Activated T-helper 1 cell treated with anti-CD3 and anti-CD28 coated beads, Interleukin-12 subunit alpha, Interleukin-12 subunit beta, Interleukin-2, Interleukin-4 antibody, amounts not matched to agents 30 ng/mL and 10 ng/mL and 1 ng/mL, durations not matched to agents 14 hours and 24 hours and 36 hours (primary cell): Measurements from ENCODE around the gene NOX4. TPM values are rescaled to one million over a fixed set of nuclear protein-coding genes. Genes with fewer than 3 reads are reported as not detected.
"Not testable (repeated sequence)": the region's sequence is repeated elsewhere in the genome, so short reads cannot be mapped to it uniquely, and the experiment has no call there.

Source experiments
- DNase-seq: peaks from one replicate; pipeline ENCODE4 v3.0.0; 2021; ENCODE audit warnings: low spot score
- H3K27ac Mint-ChIP-seq: one replicate; pipeline ENCODE4 v1.8.0; 2021; ENCODE audit warnings: mild to moderate bottlenecking, mixed read lengths
- H3K27me3 Mint-ChIP-seq: one replicate; pipeline ENCODE4 v1.8.0; 2022; ENCODE audit warnings: mild to moderate bottlenecking, moderate library complexity, mixed read lengths; ENCODE audit not compliant: insufficient read depth
- H3K36me3 Mint-ChIP-seq: one replicate; pipeline ENCODE4 v1.8.0; 2021; ENCODE audit warnings: low read depth, mixed read lengths
- H3K4me1 Mint-ChIP-seq: one replicate; pipeline ENCODE4 v1.8.0; 2021; ENCODE audit warnings: low read depth, mixed read lengths
- H3K4me3 Mint-ChIP-seq: one replicate; pipeline ENCODE4 v1.8.0; 2021; ENCODE audit warnings: mild to moderate bottlenecking, moderate library complexity, mixed read lengths
- H3K9me3 Mint-ChIP-seq: one replicate; pipeline ENCODE4 v1.8.0; 2021; ENCODE audit warnings: mixed read lengths
- intact Hi-C: fragments of 100-400 bp; cut with micrococcal nuclease; formaldehyde crosslinking; loops from one replicate; pipeline ENCODE4 v1.15.1; 2024
- total RNA-seq: library from RNA; stranded (reverse); gene quantifications from 2 replicates; pipeline ENCODE4 v1.2.3, GENCODE V29; 2022

NOX4 gene
- total RNA-seq, 1 donor from 2014 or later: not detected

- H3K36me3 Mint-ChIP-seq, H3K4me1 Mint-ChIP-seq, intact Hi-C loops, H3K27ac Mint-ChIP-seq, H3K27me3 Mint-ChIP-seq, DNase-seq, H3K9me3 Mint-ChIP-seq, H3K4me3 Mint-ChIP-seq: not testable (repeated sequence)
Observed at GRCh38 chr11:89354513-89354912, 136.7 kb downstream of the NOX4 start.

DNA sequence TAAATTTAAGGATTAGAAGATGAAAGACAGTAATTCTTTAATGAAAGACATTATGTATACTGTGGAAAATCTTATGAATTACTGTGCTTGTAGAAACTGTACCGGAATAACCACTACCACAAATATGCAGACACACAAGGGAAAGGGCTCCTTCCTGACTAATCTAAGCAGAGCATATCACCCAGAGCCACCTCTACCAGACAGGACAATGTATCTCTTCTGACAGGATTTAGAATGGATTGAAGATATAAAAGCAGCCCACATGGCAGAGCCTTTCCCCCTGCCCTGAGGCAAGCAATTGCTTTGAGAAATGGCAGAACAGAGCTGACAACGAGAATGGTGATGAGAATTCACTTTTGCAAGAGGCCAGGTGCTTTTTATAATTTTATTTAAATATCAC, 144.1 kb downstream of the NOX4 start:
- H3K36me3 Mint-ChIP-seq: no peaks in the 10 kb centered on the region
- no peak for DNase-seq
- no peaks in the 10 kb centered on the region for H3K4me1 Mint-ChIP-seq

GRCh38 chr11:89346601-89347000, 144.6 kb downstream of the NOX4 start:
- peaks cover 2% of the 10 kb centered on the region for H3K27me3 Mint-ChIP-seq
- H3K4me3 Mint-ChIP-seq: no peak overlapping the region
- intact Hi-C loops: no loop called here
- DNase-seq: no peak
- no peaks in the 10 kb centered on the region for H3K4me1 Mint-ChIP-seq
- no peak overlapping the region for H3K27ac Mint-ChIP-seq
- H3K9me3 Mint-ChIP-seq: no peaks in the 10 kb centered on the region
- no peaks in the 10 kb centered on the region for H3K36me3 Mint-ChIP-seq

More for the DNA sequence above, 144.1 kb downstream of the NOX4 start:
- H3K27me3 Mint-ChIP-seq: peaks cover 2% of the 10 kb centered on the region
- no peak overlapping the region for H3K4me3 Mint-ChIP-seq
- intact Hi-C loops: no loop called here
- no peaks in the 10 kb centered on the region for H3K9me3 Mint-ChIP-seq
- no peak overlapping the region for H3K27ac Mint-ChIP-seq

GRCh38 chr11:89342880-89343572, 148.1 kb downstream of the NOX4 start:
- intact Hi-C loops, DNase-seq, H3K36me3 Mint-ChIP-seq, H3K4me1 Mint-ChIP-seq, H3K27me3 Mint-ChIP-seq, H3K9me3 Mint-ChIP-seq, H3K4me3 Mint-ChIP-seq, H3K27ac Mint-ChIP-seq: not testable (repeated sequence)

GRCh38 chr11:89340450-89340849, 150.7 kb downstream of the NOX4 start:
- DNase-seq, H3K4me1 Mint-ChIP-seq, intact Hi-C loops, H3K9me3 Mint-ChIP-seq, H3K36me3 Mint-ChIP-seq, H3K4me3 Mint-ChIP-seq, H3K27me3 Mint-ChIP-seq, H3K27ac Mint-ChIP-seq: not testable (repeated sequence)

DNA sequence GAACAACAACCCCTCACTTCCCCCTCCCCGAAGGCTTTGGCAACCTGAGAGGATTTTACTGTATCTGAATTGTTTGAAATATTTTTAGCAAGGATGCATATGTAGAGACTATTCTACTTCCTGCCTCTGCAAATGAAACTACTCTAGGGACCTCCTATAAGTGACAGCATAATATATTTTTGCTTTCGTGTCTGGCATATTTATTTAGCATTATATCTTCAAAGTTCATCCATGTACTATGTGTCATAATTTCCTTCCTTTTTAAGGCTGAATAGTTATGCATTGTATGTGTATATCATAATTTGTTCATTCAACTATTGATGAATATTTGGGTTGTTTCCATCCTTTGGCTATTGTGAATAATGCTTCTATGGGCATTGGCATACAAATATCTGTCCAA, 153.1 kb downstream of the NOX4 start:
- H3K27me3 Mint-ChIP-seq, H3K36me3 Mint-ChIP-seq, H3K4me1 Mint-ChIP-seq, H3K9me3 Mint-ChIP-seq, H3K4me3 Mint-ChIP-seq, intact Hi-C loops, H3K27ac Mint-ChIP-seq, DNase-seq: not testable (repeated sequence)

DNA sequence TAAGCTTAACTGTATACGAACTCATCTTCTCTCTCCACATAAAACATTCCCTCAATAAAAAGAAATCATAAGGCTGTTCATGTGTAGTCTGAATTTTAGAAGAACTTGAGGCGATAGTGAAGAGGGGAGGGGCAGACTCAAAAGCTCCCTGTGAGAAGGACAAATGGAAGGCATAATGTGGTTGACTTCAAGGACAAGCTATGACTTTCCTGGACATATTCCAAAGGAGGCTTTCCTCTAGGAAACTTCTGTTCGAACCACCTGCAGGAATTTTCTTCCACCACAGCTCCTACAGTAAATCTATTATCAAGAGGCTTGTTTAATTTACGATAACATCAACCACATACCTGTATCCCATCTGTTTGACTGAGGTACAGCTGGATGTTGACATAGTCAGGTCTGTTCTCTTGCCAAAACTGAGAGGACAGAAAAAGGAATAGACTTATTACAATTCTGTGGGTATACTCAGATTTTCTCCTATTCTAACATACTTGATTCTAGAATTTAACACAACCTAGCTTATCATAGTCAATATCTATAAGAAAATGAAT, 154.0 kb downstream of the NOX4 start:
- H3K9me3 Mint-ChIP-seq, H3K27me3 Mint-ChIP-seq, H3K4me3 Mint-ChIP-seq, H3K36me3 Mint-ChIP-seq, H3K27ac Mint-ChIP-seq, H3K4me1 Mint-ChIP-seq, intact Hi-C loops, DNase-seq: not testable (repeated sequence)

DNA sequence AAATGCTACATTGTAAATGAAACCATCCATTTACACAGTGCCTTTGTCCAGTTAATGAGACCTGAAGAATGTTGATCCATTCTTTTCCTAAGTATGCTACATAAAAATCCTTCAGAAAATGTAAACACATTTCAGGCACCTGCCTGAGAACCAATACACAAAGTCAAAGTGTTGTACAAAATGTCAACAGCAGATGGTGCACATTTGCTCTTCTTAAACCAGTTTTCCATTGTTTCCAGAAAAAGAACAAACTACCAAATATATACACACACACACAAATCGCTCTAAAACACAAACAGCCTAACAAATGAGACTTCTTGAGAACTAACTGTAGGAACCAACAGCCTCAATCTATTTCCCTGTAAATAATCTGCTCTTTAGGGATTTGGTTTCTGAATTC, 157.5 kb downstream of the NOX4 start:
- H3K27me3 Mint-ChIP-seq, intact Hi-C loops, H3K4me3 Mint-ChIP-seq, H3K27ac Mint-ChIP-seq, H3K9me3 Mint-ChIP-seq, H3K36me3 Mint-ChIP-seq, H3K4me1 Mint-ChIP-seq, DNase-seq: not testable (repeated sequence)

GRCh38 chr11:89331940-89332339, 159.2 kb downstream of the NOX4 start:
- H3K27ac Mint-ChIP-seq, H3K36me3 Mint-ChIP-seq, DNase-seq, H3K9me3 Mint-ChIP-seq, H3K4me3 Mint-ChIP-seq, intact Hi-C loops, H3K27me3 Mint-ChIP-seq, H3K4me1 Mint-ChIP-seq: not testable (repeated sequence)

DNA sequence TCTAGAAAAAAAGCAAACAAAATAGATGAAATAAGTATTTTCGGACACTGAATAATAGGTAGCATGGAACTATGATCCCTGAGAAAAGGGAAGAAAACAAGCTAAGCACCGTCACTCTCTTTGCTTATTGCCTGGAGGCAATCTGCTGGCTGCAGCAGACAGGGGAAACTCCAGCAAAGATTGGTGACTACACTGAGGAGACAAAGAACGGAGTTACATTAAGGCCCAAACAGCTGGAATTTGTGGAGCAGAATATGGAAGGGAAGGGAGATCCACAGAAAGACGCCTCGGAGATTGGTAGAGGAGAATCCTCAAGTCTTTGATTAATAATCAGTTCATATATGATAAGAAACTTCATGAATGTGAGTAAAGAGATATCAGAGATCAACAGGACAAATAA, 163.3 kb downstream of the NOX4 start:
- Mint-ChIP-seq H3K9me3 (no peaks in the 10 kb centered on the region), H3K27me3 (no peaks in the 10 kb centered on the region), H3K4me1 (no peaks in the 10 kb centered on the region), H3K27ac (no peak overlapping the region), H3K36me3 (no peaks in the 10 kb centered on the region), H3K4me3 (no peak overlapping the region)
- no peak for DNase-seq
- intact Hi-C loops: no loop called here

DNA sequence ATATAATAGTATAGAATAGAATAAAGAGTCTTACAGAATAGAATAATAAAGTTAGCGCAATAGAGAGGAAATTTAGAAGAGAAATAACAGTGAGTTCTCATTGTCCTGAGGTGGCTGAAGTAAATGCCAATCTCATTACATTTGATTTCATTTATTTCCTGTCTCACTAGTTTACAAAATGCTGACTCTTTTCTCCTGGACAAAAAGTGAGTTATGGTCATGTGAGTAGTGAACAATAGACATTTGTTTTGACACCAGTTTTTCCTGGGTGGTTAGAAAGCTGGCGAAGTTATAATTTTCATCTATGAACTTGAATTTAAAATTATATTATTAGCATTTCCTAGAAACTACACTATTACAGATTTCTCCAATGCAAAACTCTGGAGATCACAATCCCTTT, 169.8 kb downstream of the NOX4 start:
- H3K36me3 Mint-ChIP-seq: no peaks in the 10 kb centered on the region
- no peaks in the 10 kb centered on the region for H3K9me3 Mint-ChIP-seq
- H3K27ac Mint-ChIP-seq: no peak overlapping the region
- intact Hi-C loops: no loop called here
- no peaks in the 10 kb centered on the region for H3K27me3 Mint-ChIP-seq
- no peak for DNase-seq
- no peaks in the 10 kb centered on the region for H3K4me1 Mint-ChIP-seq
- no peak overlapping the region for H3K4me3 Mint-ChIP-seq

DNA sequence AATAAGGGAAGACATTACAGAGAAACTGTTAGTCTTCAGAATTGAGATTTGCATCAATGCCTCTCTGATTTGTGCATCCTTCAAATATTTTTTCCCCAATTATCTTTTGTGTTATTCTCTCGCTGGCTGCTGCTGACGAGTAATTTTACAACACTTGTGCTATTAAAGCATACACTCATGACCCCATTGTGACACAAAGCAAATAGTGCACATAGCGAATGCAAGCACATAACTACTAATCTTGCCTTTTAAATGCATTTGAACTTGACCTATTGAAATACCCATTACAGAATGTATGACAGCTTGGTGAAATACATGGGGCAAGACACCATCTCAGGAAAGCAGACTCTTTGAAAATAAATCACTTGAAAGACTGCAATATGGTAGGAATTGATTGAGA, 180.6 kb downstream of the NOX4 start:
- H3K4me3 Mint-ChIP-seq, H3K27me3 Mint-ChIP-seq, H3K9me3 Mint-ChIP-seq, H3K36me3 Mint-ChIP-seq, H3K27ac Mint-ChIP-seq, DNase-seq, H3K4me1 Mint-ChIP-seq, intact Hi-C loops: not testable (repeated sequence)

DNA sequence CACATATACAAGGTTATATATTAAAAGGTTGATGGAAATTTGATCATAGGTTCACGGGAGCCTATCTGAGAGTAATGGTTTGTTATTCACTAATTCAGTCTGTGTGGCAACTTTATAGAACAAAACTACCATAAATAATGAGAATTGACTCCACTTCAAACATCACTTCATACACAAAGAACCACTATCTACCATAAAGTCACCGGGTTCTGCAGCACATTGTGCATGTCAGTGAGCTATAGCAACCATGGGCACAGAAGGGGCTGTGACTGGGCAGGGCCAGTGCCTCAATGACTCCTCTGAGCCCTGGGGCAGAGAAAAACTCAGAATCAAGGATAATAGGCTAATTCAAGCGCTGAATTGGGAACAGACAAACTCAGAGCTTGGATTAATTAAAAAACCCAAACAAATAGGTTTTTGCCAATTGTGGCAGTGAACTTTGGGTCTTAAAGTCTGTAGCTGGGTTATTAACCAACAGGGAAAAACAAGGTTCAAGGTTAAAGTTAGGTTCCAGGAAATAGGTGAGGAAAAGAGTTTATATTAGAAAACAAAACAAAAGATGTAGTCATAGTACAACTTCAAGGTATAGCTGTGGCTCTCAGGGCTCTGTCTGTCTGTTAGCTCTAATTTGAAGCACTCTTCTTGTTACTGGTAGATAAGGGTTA, 181.7 kb downstream of the NOX4 start:
- H3K27me3 Mint-ChIP-seq, intact Hi-C loops, DNase-seq, H3K27ac Mint-ChIP-seq, H3K4me3 Mint-ChIP-seq, H3K9me3 Mint-ChIP-seq, H3K36me3 Mint-ChIP-seq, H3K4me1 Mint-ChIP-seq: not testable (repeated sequence)
